Thyroid gland (tissue), 4 donors: ENCODE data around the gene SYNPO2.
"Not testable (repeated sequence)": the region's sequence is repeated elsewhere in the genome, so short reads cannot be mapped to it uniquely, and the experiment has no call there.

Experiments
- CTCF ChIP-seq, 6 experiments: fragments of 200-600 bp in 3 of 6; fragments of 450-650 bp in 3 of 6; sonication (generic) in 3 of 6; IDR thresholded peaks; one replicate each; pipeline ENCODE4 v1.5.1; 2016 to 2019; ENCODE audit warnings: antibody characterized with exemption in 6 of 6, mild to moderate bottlenecking in 2 of 6, inconsistent platforms in 1 of 6, moderate library complexity in 1 of 6
- POLR2A ChIP-seq, 2 donors: fragments of 450-650 bp; IDR thresholded peaks; one replicate each; pipeline ENCODE4 v1.6.1; 2017; ENCODE audit warnings: antibody characterized with exemption in 2 of 2, mild to moderate bottlenecking in 2 of 2, moderate library complexity in 1 of 2

DNA sequence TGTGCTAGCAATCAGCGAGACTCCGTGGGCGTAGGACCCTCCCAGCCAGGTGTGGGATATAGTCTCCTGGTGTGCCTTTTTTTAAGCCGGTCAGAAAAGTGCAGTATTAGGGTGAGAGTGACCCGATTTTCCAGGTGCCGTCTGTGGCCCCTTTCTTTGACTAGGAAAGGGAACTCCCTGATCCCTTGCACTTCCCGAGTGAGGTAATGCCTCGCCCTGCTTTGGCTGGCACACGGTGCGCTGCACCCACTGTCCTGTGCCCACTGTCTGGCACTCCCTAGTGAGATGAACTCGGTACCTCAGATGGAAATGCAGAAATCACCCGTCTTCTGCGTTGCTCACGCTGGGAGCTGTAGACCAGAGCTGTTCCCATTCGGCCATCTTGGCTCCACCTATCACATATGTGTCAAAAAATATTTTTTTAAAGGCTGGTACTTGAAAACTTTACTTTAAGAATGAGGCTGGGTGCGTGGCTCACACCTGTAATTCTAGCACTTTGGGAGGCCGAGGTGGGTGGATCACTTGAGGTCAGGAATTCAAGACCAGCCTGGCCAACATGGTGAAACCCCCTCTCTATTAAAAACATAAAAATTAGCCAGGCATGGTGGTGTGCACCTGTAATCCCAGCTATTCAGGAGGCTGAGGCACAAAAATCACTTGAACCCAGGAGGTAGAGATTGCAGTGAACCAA, 179.2 kb downstream of the SYNPO2 start:
- TF ChIP-seq CTCF, POLR2A (IDR thresholded peaks at IDR 0.05): not testable (repeated sequence)
